Measurements from ENCODE around the gene IGF1. TPM values are rescaled to one million over a fixed set of nuclear protein-coding genes. Genes with fewer than 3 reads are reported as not detected.
A peak's percentile ranks its signal among the peaks of the same experiment; 100 is the strongest.

The IGF1 gene
- total and polyA plus RNA-seq, 11 donors, result 1.9 to 30.3 (median 13.3) TPM

GRCh38 chr12:102478405-102479098 is 1.8 kb downstream of the IGF1 start:
- intact Hi-C loops (cut with DNase I), result loop anchor here in 1 of 10 donors (5.0 kb wide), 1 partner anchor 41 kb away; no protein-coding TSS in a partner anchor
- peaks cover 0 to 7% (median 0%) of the 10 kb centered on the region in 12 donors for H3K9me3 ChIP-seq
- H3K4me3 ChIP-seq, result peak overlapping the region in 11 of 12 donors; percentile 16 to 58 (median 44)
- H3K27ac ChIP-seq, result peak overlapping the region in 8 of 12 donors; percentile 13 to 75 (median 43)
- H3K4me1 ChIP-seq, result peaks cover 0 to 13% (median 3%) of the 10 kb centered on the region in 12 donors
- 29 to 42% (median 36%) methylated on average over 4 of the region's 4 CpGs for WGBS, 4 donors
- H3K27me3 ChIP-seq, result peaks cover 0 to 4% (median 0%) of the 10 kb centered on the region in 9 donors
- peak in 1 of 4 donors; percentile 8 for ATAC-seq
- no peak for TF ChIP-seq CTCF (IDR thresholded peaks at IDR 0.05)
- TF ChIP-seq POLR2A (IDR thresholded peaks at IDR 0.05), result no peak
- peaks cover 0 to 5% (median 0%) of the 10 kb centered on the region in 9 donors for H3K36me3 ChIP-seq
- DNase-seq, result no peak

DNA sequence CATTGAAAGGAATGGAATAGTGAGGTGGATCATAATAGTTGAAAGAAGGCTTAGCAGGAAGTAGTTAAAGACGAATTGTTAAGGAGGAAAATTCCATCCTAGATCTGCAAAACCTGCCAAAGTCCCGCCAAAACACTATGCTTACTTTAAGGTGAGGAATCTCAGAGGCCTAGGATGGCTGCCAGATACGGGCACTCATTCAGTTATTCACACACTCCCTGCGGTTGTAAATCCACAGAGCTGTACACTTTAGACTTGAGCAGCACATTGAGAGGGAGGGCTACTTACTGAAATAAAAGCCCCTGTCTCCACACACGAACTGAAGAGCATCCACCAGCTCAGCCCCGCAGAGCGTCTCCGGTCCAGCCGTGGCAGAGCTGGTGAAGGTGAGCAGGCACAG is 5.0 kb downstream of the IGF1 start:
- TF ChIP-seq CTCF (IDR thresholded peaks at IDR 0.05), result no peak
- no peak for TF ChIP-seq POLR2A (IDR thresholded peaks at IDR 0.05)
- ATAC-seq, result no peak
- Histone ChIP-seq H3K4me3 (no peak overlapping the region), H3K9me3 (no peaks in the 10 kb centered on the region), H3K4me1 (peaks cover 0 to 6% (median 0%) of the 10 kb centered on the region in 12 donors), H3K36me3 (peaks cover 0 to 5% (median 0%) of the 10 kb centered on the region in 9 donors), H3K27ac (no peak overlapping the region), H3K27me3 (peaks cover 0 to 4% (median 0%) of the 10 kb centered on the region in 9 donors)
- 80 to 90% (median 84%) methylated on average over 9 of the region's 9 CpGs for WGBS, 4 donors
- intact Hi-C loops (cut with DNase I), result loop anchor here in 1 of 10 donors (5.0 kb wide), 1 partner anchor 38 kb away; no protein-coding TSS in a partner anchor
- no peak for DNase-seq

DNA sequence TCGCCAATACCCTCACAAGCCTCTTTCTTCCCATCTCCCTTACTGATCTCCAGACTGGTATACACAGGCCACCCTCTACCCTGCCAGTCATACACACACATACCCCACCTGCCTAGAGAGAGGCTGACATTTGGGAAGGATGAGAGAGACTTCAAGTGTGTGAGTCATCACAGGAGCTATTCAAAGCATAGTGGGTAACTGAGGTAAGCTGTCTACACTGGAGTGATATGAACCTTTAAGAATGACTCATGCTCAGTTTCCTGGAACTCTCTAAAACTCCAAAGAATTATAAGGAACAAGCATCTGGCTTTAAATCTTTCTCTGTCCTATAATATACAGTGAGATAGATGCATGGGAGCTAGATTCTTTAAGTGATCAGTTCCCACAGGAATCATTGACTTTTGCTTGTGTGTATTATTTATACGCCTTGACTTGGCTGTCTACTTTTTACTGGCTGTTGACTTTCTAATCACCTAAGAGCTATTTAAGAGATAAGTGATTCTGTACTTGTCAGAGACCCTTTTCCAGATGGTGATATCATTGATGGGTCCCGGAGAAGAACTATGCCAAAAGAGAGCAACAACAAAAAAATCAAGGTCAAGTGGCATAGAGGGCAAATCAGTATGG is 5.8 kb downstream of the IGF1 start:
- peaks cover 0 to 5% (median 0%) of the 10 kb centered on the region in 9 donors for H3K36me3 ChIP-seq
- peak in 1 of 4 donors; percentile 53 for ATAC-seq
- H3K4me3 ChIP-seq, result no peak overlapping the region
- no peak for TF ChIP-seq POLR2A (IDR thresholded peaks at IDR 0.05)
- TF ChIP-seq CTCF (IDR thresholded peaks at IDR 0.05), result no peak
- peaks cover 0 to 4% (median 0%) of the 10 kb centered on the region in 9 donors for H3K27me3 ChIP-seq
- 57 to 72% (median 68%) methylated on average over 3 of the region's 3 CpGs for WGBS, 4 donors
- no peak overlapping the region for H3K27ac ChIP-seq
- intact Hi-C loops (cut with DNase I), result loop anchor here in 1 of 10 donors (5.0 kb wide), 1 partner anchor 37 kb away; no protein-coding TSS in a partner anchor
- H3K9me3 ChIP-seq, result no peaks in the 10 kb centered on the region
- DNase-seq, result no peak
- peaks cover 0 to 6% (median 0%) of the 10 kb centered on the region in 12 donors for H3K4me1 ChIP-seq

DNA sequence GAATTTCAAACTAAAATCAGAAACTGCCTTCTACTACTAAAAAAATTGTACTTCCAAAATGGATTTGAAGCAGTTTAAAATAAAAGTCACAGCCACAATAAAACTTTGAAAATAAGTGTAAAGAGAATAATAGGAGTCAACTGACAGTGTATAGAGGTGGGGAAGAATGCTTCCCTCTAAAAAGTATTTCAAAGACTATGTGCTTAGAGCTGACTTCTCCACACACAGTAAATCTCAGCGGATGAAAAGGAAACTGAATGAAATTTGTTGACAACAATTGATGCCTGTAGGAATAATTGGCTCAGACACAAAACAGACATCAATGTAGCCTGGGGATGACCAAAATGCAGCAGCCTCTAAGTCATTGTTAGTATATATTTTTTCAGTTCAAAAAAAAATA is 7.9 kb downstream of the IGF1 start:
- no peak for TF ChIP-seq CTCF (IDR thresholded peaks at IDR 0.05)
- TF ChIP-seq POLR2A (IDR thresholded peaks at IDR 0.05), result no peak
- Histone ChIP-seq H3K4me1 (peaks cover 0 to 6% (median 0%) of the 10 kb centered on the region in 12 donors), H3K27ac (no peak overlapping the region), H3K4me3 (no peak overlapping the region), H3K36me3 (peaks cover 0 to 12% (median 0%) of the 10 kb centered on the region in 9 donors), H3K27me3 (peaks cover 0 to 4% (median 0%) of the 10 kb centered on the region in 9 donors), H3K9me3 (no peaks in the 10 kb centered on the region)
- DNase-seq, result no peak
- intact Hi-C loops (cut with DNase I), result no loop called here
- WGBS, 4 donors, result 72 to 78% (median 76%) methylated on average over 1 of the region's 1 CpG
- no peak for ATAC-seq
